ENCODE results near the gene GLTP.
A peak's percentile ranks its signal among the peaks of the same experiment; 100 is the strongest.

Gene GLTP

DNA sequence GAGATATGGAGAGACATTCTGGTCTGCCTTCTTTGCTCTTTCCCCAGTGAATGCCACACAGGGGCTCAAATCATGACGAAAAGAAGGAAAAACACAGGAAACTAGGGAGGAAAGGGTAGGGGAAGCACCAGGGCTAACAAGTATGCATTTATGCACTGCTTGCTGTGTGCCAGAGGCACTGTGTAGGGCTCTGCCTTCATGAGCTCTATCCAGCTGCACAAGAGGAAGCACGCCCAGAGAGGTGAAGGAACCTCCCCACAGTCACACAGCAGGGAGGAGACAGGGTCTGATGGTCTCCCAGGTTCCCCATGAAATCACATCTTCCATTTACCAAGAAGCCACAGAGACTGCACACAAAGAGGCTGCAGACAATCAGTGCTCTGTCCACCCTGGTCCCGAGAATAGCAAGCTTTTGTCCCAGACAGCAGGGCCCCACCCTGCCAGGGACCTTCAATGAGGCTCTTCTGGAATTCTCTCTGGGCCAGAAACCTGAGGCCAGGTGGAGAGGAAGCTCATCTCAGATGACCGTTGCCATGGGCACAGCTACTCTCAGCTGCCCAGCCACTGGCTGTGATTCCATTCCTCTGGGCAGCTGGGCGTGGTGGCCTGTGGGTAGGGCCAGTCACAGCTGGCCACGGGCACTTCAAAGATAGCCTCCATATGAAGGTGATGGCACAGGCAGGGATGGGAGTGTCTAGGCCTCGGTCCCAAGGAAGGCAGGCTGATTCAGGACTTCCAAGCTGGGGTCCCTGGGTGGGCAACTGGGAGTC is 39.9 kb downstream of the GLTP start:
- peak; percentile 91 for DNase-seq

DNA sequence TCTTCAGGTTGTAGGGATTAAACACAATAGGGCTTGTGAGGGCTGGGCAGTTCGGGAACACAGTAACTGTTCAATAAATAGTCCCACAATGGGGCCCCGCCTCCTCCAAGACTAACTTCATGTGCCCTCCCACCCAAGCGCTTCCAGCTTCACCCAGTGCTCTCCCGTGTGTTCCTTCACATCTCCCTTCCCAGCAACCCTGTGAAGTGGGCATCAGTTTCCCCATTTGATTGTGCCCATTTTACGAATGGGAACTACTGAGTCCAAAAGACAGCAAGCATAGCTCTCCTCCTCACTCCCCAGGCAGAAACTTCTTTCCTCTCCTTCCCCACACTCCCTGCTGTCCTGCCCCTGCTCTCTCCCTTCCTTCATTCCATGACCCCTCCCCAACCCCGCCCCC is 40.9 kb downstream of the GLTP start:
- no peak for DNase-seq

DNA sequence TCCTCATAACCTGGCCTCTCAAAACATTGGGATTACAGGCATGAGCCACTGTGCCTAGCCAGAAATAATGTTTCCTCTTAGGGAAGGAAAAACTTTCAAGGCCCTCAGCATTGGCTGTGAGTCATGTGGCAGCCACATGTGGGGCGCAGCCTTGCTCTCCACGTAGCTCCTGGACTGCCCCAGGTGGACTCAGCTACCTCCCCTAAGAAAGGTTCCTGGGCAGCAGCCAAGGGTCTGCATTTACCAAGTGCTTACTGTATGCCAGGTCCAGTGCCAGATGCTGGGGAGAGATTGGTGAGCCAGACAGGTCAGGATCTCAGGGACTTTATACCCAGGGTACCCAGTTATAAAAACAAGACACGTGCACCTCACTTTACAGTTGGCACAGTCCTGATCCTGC is 43.4 kb downstream of the GLTP start:
- no peak for DNase-seq

DNA sequence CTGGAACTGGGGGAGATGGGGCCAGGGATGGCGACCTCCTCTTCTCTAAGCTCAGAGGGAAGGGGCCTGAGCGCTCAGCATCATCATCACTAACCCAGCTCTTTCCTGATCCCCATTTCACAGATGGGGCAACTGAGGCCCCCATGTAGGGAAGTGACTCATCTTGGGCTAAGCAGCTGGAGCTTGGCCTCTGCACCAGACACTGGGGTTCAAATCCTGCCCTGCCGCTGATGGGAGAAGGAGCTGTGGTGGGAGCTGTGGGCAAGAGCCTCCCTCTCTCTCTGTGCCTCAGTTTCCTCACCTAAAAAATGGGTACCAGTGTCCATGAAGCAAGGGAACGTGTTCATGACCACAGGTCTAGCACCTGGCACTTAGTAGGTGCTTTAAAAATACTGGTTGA is 44.5 kb downstream of the GLTP start:
- DNase-seq: no peak

DNA sequence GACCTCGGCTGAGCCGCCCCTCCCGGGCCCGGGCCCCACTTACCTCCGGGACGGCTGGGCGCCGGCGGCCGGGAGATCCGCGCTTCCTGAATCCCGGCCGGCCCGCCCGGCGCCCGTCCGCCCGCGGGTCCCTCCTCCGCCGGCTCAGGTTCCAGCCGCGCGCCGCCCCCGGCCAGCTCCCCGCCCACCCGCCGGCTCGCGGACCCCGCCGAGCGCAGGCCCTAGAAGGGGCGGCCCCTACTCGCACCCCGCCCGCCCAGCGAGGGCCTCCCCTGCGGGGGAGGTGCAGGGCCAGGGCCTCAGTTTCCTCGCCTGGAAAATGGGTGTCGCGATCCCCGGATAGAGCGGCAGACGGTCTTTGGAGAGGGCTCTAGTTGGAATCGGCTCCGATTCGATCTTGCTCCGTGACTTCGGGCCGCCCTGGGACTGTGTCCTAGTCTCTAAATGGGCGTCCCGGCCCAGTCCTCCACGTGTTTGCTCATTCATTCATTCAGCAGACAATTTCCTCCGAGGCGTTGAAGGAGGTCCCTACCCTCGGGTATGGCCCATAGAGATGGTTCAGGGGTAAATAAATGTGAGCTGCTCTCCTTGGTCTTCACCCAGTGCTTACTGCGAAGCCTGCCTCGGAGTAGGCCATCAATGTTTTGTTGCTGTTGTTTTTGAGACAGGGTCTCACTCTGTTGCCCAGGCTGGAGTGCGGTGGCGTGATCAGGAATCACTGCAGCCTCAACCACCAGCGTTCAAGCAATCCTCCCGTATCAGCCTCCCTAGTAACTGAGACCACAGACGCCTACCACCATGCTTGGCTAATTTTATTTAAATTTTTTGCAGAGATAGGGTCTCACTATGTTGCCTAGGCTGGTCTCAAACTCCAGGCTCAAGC is 46.8 kb downstream of the GLTP start, which contains the start of gene TRPV4:
TSS of gene TRPV4 (minus strand) at position 92 of the 883 bp plus-strand sequence. CDS start 18,602 bp downstream, outside the sequence.
- DNase-seq: peak; percentile 30

DNA sequence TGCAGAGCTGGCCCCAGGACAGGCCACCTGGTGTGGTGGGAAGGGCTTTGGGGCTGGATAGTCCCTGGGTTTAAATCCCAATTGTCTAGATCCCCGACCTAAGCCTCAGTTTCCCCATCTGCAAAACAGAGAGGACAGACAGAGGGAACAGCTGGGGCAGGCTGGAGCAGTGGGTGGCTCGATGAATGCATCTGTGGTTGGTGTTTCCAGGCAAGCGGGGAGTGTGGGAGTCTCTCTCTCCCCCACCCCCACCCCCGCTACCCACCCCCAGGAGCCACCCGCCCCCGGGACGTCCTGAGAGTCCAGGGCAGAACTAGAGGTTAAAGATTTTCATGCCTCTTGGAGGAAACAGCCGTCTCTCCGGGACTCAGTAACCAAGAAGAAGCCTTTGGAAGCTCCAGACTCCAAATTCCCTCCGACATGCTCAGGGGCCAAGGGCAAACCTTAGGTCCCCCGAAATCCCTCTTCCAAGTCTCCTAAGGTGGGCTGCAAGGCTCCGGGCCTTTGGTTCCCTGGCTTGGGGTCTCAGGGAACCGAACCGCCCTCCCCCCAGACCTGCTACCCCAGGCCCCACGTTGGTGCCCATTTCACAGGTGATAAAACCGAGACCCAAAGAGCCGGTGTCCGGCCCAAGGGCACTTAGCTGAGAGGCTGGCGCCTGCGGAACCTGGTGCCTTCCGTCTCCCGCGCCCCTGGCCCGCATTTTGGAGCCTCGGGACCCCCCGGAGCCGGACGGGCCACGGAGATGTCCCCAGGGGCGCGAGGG is 47.6 kb downstream of the GLTP start:
- DNase-seq: no peak

DNA sequence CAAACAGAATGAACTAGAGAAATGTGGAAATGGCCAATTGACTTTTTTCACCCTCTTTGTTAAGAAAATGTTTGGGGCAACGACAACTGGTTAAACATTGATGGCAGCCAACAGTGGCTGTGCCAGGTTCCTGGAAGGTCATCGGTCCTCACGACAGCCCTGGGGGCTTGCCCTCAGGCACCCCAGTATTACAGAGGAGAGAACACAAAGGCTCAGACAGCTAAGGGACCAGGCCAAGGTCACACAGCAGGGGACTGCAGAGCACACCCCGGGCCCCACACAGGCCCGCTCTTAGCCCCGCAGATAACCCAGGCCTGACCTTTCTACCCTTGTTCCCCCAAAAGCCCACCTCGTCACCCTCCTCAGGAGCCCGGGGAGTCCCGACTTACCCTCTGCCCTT is 48.4 kb downstream of the GLTP start:
- DNase-seq: no peak

DNA sequence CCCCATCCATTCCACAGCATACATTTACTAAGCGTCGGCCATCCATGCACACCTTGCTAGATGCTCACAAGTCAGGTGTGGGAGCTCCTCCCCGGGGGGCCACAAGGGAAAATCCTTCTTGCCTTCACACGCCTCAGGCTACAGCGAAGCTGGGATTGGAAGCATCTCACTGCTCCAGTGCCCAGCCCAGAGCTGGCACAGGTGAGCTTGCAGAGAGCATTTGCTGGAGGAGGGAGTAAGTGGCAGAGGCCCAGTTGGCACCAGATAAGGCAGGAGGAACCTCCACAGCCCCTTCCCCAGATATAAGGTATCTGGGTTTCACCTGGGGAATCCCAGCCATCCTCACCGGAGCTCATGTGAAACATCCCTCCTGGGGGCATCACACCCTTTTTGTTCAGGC is 49.0 kb downstream of the GLTP start:
- no peak for DNase-seq

DNA sequence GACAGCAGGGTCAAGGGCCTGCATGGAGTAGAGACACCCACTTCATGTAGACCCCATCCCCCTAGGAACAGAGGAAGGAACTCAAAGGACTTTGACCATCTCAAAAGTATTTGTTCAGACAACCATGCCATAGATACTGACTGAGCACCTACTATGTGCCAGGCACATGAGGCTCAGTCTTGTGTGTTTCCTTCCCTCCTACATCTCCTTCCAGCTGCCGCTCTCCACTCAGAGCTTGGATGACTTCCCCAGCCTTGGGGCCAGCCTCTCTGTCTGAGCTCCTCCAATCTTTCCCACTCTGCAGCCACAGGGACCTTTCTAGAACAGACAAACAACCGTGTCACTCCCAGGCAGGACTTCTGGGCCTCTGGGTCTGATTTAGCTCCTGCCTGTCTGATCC is 49.6 kb downstream of the GLTP start:
- no peak for DNase-seq

DNA sequence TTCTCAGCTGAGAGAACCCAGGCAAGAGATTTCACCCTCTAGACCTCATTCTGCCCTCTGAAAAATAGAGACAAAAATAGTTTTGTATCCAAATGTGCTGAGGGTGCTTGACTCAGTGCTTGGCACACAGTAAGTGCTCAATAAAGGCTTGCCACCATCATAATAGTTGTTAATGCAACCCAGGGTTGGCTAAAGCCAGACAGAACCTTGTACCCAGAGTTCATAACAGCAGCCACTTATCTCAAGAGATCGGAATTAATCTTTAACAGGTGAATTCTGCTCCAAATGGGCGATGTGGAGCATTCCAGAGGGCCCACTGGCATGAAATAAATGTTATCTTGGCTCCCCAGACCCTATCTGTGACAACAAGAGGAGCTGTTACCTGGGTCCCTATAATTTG is 50.1 kb downstream of the GLTP start:
- no peak for DNase-seq

DNA sequence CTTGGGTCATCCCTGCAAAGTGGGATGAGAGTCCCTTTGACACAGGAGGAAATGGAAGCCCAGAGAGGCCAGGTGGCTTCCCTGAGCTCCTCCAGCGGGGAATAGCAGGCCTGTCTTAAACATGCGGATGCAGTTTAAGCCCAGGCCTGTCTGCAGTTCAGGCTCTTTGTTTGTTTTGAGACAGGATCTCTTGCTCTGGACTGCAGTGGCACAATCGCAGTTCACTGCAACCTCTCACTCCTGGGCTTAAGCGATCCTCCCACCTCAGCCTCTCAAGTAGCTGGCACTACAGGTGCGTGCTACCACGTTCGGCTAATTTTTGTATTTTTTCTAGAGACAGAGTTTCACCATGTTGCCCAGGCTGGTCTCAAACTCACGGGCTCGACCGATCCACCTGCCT is 50.7 kb downstream of the GLTP start:
- DNase-seq: no peak

DNA sequence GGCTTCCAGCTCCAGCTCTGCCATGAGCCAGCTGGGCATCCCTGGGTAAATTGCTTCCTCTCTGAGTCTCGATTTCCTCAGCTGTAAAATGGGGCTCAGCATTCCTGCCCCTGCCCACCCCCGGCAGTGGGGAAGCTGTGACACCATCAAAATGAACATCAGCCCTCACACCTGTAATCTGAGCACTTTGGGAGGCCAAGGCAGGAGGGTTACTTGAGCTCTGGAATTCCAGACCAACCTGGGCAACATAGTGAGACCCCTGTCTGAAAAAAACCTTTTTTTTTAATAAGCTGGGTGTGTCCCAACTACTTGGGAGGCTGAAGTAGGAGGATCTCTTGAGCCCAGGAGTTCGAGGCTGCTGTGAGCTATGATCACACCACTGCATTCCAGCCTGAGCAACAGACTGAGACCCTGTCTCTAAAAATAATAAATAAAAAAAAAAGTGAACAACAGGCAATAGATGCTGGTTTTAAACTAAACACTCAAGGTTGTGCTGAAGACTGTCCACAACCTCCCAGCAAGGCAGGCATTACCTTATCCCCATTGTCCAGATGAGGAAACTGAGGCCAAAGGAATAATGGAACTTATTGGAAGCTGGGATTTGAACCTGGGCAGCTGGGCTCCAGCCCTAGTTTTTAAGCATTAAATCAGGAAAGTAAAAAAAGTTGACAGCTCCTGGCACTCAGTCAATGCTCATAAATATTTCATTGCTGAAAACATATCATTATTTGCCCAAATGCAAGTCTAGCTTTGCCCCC is 51.4 kb downstream of the GLTP start:
- no peak for DNase-seq

DNA sequence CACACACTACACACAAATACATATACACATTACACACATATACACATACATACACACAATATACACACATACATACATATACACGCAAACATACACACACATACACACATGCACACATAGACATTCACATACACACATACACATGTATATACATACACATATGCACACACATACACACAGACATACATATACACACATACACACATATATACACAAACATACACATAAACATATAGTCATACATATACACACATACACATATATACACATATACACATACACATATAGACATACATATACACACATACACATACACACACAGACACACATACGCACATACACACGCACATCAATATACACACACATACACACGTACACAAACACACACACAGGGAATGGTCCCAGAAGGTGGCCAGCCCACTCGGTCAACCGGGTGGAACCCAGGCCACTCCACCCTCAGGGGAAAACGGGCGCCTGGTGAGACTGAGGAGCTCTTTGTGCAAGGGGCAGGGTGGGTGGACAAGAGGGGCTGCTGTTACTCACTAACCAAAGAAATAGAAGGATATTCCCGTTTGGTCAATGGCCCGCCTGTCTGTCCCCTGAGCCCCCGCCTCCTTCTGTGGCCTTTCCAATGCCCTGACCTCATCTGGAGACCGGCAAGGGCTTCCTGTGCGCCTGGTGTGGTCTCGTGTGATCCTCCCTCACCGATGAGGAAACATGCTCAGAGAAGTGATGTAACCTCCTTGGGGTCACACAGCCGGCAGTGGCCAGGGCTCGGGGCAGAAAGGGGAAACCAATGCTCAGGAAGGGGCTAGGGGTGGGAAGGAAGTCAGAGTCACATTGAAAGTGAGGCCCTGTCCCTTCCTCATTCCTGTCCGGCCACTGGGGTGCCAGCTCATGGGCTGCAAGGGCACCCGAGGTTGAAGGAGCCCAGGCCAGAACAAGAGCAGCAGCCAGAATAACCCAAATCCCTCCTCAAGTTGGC is 52.5 kb downstream of the GLTP start:
- DNase-seq: no peak

DNA sequence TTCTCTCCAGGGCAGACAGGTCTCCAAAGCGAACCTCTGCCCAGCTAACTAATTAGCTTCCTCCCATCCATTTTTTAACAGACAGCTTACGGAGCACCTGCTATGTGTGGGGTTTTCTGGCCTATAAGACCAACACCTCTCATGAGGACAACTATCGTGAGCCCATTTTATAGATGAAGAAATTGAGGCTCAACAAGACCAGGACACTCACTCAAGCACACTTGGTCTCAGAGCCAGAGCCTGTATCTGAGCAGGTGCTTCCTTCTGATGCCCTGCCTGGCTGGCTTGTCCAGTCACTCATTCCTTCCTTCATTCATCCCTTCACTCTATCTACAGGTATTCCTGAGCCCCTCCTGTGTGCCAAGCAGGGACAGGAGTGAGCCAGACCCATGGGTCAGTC is 53.3 kb downstream of the GLTP start:
- DNase-seq: no peak

DNA sequence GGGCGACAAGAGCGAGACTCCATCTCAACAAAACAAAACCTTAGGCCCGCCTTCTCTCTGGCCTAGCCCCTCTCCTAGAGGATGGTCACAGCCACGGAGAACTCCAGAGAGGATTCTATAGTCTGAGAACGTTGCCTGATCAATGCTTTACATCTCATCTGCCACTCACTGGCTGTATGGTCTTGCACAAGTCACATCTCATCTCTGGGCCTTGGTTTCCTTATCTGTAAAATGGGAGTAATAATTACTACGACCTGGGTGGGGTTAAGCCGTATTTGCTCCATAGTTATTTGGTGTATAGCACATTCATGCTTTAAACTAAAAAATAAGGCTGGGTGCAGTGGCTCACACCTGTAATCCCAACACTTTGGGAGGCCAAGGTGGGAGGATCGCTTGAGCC is 55.6 kb downstream of the GLTP start:
- DNase-seq: no peak

DNA sequence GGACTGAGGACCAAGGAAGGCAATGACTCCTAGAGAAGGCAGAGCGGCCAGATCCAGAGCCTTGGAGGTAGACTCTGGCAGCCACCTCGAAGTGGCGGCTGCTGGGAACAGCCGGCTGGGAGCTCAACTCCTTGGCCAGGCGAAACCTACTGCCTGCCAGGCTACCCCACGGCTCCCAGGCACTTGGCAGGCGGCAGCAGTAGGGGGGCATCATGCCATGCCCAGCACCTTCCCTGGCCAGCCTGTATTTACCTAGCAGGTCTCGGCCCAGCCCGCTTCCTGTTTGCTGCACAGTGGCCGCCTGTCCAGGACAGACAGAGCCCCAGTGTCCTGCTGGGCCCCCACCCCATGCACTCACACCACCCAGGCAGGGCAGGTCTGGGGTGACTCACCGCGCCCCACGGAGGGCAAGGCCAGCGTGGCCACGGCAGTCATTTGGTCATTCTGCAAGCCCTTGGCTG is 57.4 kb downstream of the GLTP start:
- DNase-seq: peak; percentile 24

DNA sequence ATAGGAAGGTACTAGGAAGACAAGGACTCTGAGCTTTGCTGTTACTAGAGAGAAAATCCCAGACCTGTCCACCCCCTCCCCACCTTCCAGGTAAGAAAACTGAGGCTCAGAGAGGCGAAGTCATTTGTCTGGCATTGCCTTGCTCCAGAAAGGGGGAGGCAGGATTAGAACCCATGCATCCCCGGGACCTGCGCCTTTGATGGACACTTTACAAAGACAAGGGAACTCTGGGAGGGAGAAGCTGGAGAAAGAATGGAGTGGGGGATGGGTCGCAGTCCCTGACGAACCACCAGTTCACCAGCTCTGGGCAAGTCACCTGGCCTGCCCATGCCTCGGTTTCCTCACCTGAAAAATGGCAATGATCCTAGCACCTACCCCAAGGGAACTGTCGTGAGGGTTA is 57.9 kb downstream of the GLTP start:
- DNase-seq: no peak

DNA sequence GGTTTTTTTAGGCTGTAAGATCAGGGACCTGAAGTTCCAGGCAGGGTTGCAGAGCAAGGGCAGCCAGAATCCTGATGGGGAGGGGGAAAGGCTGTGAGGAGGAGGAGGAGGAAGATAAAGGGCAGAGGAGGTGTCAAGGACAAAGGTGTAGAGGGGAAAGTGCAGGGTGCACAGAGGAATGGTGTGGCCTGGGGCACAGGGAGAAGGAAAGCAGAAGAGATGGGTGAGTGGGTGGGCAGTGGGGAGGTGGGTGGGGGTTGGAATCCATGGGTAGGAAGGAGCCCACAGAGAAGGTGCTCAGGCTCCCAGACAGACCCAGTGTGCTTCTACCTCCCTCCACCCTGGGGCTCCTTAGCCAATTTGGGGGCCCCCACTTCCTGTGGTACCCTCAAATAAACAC is 58.4 kb downstream of the GLTP start:
- DNase-seq: no peak

DNA sequence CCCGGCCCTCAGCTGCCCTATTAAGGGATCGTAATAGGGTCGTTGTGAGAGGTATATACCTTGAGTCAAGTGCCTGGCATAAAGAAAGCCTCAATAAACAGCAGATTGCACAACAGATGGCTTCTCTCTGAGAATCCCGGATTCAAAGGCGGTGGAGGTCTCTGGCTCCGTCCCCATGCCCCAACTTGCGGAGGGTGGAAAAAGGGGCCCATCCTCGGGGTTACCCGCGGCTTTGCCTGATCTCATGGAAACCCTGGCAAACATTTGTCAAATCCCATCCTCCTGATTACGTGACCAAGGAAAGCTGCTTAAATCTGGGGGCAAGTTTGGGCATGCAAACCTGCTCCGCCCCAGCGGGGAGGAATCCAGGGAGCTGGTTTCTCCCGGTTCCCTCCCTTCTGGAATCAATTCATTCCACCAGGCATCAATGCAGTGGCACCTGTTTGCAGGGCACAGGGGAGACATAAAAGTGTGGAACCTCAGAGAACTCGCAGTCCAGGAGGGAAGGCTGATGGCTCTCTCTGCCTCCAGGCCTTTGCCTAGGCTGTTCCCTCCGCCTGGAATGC is 59.4 kb downstream of the GLTP start:
- peak; percentile 76 for DNase-seq

DNA sequence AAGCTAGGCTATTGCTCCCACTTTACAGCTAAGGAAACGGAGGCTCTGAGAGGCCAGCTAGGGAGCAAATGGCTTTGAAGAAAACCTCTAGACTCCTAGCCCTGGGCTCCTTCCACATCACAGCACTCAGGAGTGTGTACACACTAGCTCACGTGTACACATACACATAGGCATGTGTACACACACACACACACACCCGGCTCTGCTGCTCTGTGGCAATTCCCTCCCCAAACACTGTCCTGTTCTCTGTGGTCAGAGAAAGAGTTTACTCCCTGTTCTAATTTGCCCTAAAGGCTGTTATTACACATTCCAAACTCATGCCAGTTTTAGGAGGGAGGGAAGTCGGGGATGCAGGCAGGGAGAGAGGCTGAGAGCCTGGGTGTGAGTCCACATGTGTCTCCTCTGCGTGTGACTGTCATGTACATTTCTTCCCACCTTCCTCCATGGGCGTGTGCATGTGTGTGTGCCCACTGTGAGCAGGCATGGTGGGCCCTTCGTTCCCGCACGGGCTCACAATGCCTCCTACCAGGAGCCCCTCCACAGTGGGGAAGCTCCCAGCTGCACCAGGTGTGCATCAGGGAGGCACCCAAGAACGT is 61.3 kb downstream of the GLTP start:
- DNase-seq: no peak

DNA sequence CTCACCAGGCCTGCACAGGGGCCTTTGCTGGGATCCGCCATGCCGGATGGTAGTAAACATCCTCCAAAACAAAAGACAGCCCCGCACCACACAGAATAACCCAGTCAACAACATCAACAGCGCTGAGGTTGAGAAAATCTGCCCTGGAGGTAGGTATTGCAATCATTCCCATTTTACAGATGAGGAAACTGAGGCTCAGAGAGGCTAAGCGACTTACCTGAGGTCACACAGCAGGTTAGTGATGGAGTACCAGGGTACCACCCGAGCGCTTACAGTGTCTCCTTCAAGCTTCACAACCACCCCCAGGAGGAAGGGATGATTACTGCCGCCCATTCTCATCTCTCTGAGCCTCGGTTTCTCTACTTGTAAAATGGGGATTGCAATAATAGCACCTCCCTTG is 62.1 kb downstream of the GLTP start:
- no peak for DNase-seq

Measured in NCI-H146 (cell line).